Activated CD4-positive, alpha-beta T cell treated with anti-CD3 and anti-CD28 coated beads, Interleukin-2, amount 10 ng/mL, durations not matched to agents 7 days and 5 days (primary cell): ENCODE measurements around the gene PRRT1. TPM values are rescaled to one million over a fixed set of nuclear protein-coding genes. Genes with fewer than 3 reads are reported as not detected.

Experiments
- CTCF ChIA-PET: fragments of 350-600 bp; sonication (Branson Sonifier 250); formaldehyde crosslinking; loops from one replicate; lab custom pipeline; 2021; ENCODE audit warnings: antibody characterized with exemption; lab: Charles Lee
- POLR2A ChIA-PET: fragments of 350-600 bp; sonication (Branson Sonifier 250); formaldehyde crosslinking; loops from one replicate; lab custom pipeline; 2021; ENCODE audit warnings: antibody characterized with exemption; lab: Charles Lee
- DNase-seq: peaks from one replicate; pipeline ENCODE4 v3.0.0-alpha.2; 2020
- H3K27ac Mint-ChIP-seq: one replicate; pipeline ENCODE4 v1.8.0; 2021; ENCODE audit warnings: mild to moderate bottlenecking, moderate library complexity, mixed read lengths
- H3K27me3 Mint-ChIP-seq: one replicate; pipeline ENCODE4 v1.8.0; 2021; ENCODE audit warnings: mixed read lengths
- H3K36me3 Mint-ChIP-seq: one replicate; pipeline ENCODE4 v1.8.0; 2021; ENCODE audit warnings: low read depth, mixed read lengths
- H3K4me1 Mint-ChIP-seq: one replicate; pipeline ENCODE4 v1.8.0; 2021; ENCODE audit warnings: mixed read lengths
- H3K4me3 Mint-ChIP-seq: one replicate; pipeline ENCODE4 v1.8.0; 2021; ENCODE audit warnings: mild to moderate bottlenecking, moderate library complexity, mixed read lengths
- H3K9me3 Mint-ChIP-seq: one replicate; pipeline ENCODE4 v1.8.0; 2021; ENCODE audit warnings: mixed read lengths
- total RNA-seq, 2 experiments: library from RNA; stranded (reverse); gene quantifications; one replicate each; pipeline ENCODE4 v1.2.3, GENCODE V29; 2021

Gene PRRT1
- total RNA-seq, 2 experiments from 2014 or later: 0.17 to 0.23 TPM

GRCh38 chr6:32177788-32178546, 26.2 kb upstream of the PRRT1 start, which contains the start of gene RNF5:
Gene RNF5, plus strand, starts transcription at chr6:32178405. Its CDS starts 107 bp downstream, at chr6:32178512.
- no peaks in the 10 kb centered on the region for H3K27me3 Mint-ChIP-seq
- H3K4me1 Mint-ChIP-seq: peaks cover 69% of the 10 kb centered on the region
- CTCF ChIA-PET: interaction anchor here (0.7 to 1.3 kb wide), 5 partner anchors 13 to 59 kb away, joined by 3 to 4 read pairs (median 3); no protein-coding TSS in a partner anchor
- POLR2A ChIA-PET: no interaction called here
- no peaks in the 10 kb centered on the region for H3K9me3 Mint-ChIP-seq
- H3K36me3 Mint-ChIP-seq: peaks cover 27% of the 10 kb centered on the region
- peak within 1 kb of the TSS; percentile 90 for H3K4me3 Mint-ChIP-seq
- peak within 1 kb of the TSS; percentile 89 for H3K27ac Mint-ChIP-seq
- peak; percentile 99 for DNase-seq

DNA sequence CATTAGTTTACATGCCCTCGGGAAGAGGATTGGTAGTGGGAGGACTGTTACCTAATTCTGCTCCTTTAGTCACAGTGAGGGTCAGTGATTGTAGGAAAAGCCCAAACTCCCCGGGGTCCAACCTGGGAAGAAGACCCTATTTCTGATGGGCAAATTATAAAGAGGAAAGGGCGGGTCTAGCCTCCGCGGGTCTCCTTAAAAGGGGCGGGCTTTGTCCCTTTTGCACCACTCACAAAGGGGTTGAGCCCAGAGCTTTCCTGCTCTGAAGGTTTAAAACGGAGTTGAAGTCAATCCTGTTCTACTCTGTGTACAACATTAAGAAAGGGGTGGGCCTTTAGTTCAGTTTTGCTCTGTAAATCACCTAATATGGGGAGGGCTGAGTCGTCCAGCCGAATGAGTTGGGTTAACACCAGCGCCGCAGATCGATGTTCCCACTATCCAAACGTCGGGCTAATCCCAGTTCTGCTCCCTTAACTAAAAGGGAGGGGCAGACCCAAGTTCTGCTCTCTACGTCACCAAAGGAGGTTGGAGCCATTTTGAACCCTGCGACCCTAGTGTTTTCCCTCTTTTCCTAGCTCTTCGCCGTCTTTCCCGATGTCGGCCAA, 25.5 kb upstream of the PRRT1 start:
- peak; percentile 54 for DNase-seq
- no peaks in the 10 kb centered on the region for H3K27me3 Mint-ChIP-seq
- peak overlapping the region; percentile 90 for H3K4me3 Mint-ChIP-seq
- ChIA-PET POLR2A (no interaction called here), CTCF (interaction anchor here (0.7 to 1.3 kb wide), 4 partner anchors 14 to 59 kb away, joined by 3 to 4 read pairs (median 3); no protein-coding TSS in a partner anchor)
- peak overlapping the region; percentile 89 for H3K27ac Mint-ChIP-seq
- peaks cover 74% of the 10 kb centered on the region for H3K4me1 Mint-ChIP-seq
- H3K9me3 Mint-ChIP-seq: no peaks in the 10 kb centered on the region
- H3K36me3 Mint-ChIP-seq: peaks cover 23% of the 10 kb centered on the region

GRCh38 chr6:32176476-32177182, 24.9 kb upstream of the PRRT1 start:
- Mint-ChIP-seq H3K36me3 (peaks cover 21% of the 10 kb centered on the region), H3K9me3 (no peaks in the 10 kb centered on the region), H3K4me1 (peaks cover 70% of the 10 kb centered on the region), H3K4me3 (peak overlapping the region; percentile 90), H3K27ac (peak overlapping the region; percentile 89), H3K27me3 (no peaks in the 10 kb centered on the region)
- POLR2A ChIA-PET: interaction anchor here (0.6 kb wide), 1 partner anchor 13 kb away, joined by 6 read pairs; no protein-coding TSS in a partner anchor
- CTCF ChIA-PET: interaction anchor here (1.3 kb wide), 1 partner anchor 58 kb away, joined by 4 read pairs; no protein-coding TSS in a partner anchor
- DNase-seq: no peak

GRCh38 chr6:32175711-32176475, 24.2 kb upstream of the PRRT1 start, which contains the start of gene AGPAT1:
Gene AGPAT1, minus strand, starts transcription at chr6:32176084. Its CDS starts 4,588 bp downstream, at chr6:32171496.
- Mint-ChIP-seq H3K36me3 (peaks cover 18% of the 10 kb centered on the region), H3K4me3 (peak within 1 kb of the TSS; percentile 90), H3K27ac (peak within 1 kb of the TSS; percentile 89), H3K9me3 (no peaks in the 10 kb centered on the region), H3K27me3 (no peaks in the 10 kb centered on the region), H3K4me1 (peaks cover 67% of the 10 kb centered on the region)
- DNase-seq: peak; percentile 96
- POLR2A ChIA-PET: interaction anchor here (0.6 kb wide), 1 partner anchor 12 kb away, joined by 6 read pairs; no protein-coding TSS in a partner anchor
- CTCF ChIA-PET: interaction anchor here (0.5 kb wide), 1 partner anchor 14 kb away, joined by 3 read pairs; no protein-coding TSS in a partner anchor

DNA sequence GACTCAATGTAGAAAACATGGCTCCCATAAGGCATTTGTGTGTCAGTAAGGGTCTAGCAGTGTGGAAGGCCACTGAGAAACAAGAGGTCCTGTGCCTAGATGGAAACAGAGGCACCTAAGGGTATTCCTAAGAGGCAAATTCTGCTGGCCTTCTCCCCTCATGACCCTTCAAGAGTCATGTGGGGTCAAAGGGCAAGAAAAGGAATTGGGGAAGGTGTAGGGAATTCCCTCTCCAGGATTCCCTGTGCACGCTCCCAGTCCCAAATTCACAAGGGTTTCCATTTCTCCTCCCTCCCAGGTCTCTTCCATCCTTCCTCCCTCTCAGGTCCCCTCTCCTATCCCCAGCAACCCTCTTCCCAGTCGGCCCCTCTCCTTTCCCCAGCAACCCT, 23.6 kb upstream of the PRRT1 start:
- CTCF ChIA-PET: no interaction called here
- Mint-ChIP-seq H3K4me1 (peaks cover 61% of the 10 kb centered on the region), H3K27me3 (no peaks in the 10 kb centered on the region), H3K9me3 (no peaks in the 10 kb centered on the region), H3K36me3 (peaks cover 15% of the 10 kb centered on the region), H3K27ac (peak overlapping the region; percentile 72), H3K4me3 (peak overlapping the region; percentile 90)
- POLR2A ChIA-PET: no interaction called here
- DNase-seq: no peak

GRCh38 chr6:32174416-32174815, 22.7 kb upstream of the PRRT1 start:
- POLR2A ChIA-PET: no interaction called here
- H3K9me3 Mint-ChIP-seq: no peaks in the 10 kb centered on the region
- H3K36me3 Mint-ChIP-seq: peaks cover 14% of the 10 kb centered on the region
- no peaks in the 10 kb centered on the region for H3K27me3 Mint-ChIP-seq
- DNase-seq: no peak
- peak overlapping the region; percentile 6 for H3K4me3 Mint-ChIP-seq
- CTCF ChIA-PET: no interaction called here
- no peak overlapping the region for H3K27ac Mint-ChIP-seq
- H3K4me1 Mint-ChIP-seq: peaks cover 56% of the 10 kb centered on the region

DNA sequence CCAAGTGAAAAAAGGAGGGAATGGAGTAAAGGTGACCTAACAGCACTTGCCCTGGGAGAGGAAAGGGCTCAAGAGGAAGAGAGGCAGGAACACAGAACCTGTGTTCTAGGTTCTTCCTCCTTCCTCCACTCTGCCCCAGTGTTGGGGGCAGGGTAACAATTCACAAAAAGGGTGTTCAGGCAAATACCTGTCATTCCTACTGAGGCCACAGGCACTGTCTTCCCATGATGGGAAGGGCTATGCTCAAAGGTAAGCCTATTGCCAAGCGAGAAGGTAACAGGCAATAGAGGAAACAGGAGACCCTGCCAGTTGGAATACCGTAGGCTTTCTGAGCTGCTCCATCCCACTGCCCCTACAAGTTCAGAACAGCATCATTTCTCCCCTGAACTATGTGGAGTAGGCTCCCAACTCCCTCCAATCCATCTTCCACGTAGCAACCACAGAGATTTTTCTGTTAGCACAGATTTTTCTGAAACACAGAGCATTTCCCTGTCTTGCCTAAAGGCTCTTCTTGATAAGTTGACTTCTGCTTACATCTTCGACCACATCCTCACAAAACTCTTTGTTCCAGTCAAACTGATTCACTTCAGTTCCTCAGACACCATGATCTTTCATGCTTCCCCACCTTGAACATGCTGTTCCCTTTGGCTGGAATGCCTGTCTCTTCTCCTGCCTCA, 21.4 kb upstream of the PRRT1 start:
- no peak for DNase-seq
- H3K27me3 Mint-ChIP-seq: no peaks in the 10 kb centered on the region
- POLR2A ChIA-PET: no interaction called here
- peaks cover 9% of the 10 kb centered on the region for H3K36me3 Mint-ChIP-seq
- CTCF ChIA-PET: interaction anchor here (1.3 kb wide), 1 partner anchor 44 kb away, joined by 3 read pairs; no protein-coding TSS in a partner anchor
- peaks cover 46% of the 10 kb centered on the region for H3K4me1 Mint-ChIP-seq
- H3K27ac Mint-ChIP-seq: peak overlapping the region; percentile 4
- no peaks in the 10 kb centered on the region for H3K9me3 Mint-ChIP-seq
- H3K4me3 Mint-ChIP-seq: no peak overlapping the region

DNA sequence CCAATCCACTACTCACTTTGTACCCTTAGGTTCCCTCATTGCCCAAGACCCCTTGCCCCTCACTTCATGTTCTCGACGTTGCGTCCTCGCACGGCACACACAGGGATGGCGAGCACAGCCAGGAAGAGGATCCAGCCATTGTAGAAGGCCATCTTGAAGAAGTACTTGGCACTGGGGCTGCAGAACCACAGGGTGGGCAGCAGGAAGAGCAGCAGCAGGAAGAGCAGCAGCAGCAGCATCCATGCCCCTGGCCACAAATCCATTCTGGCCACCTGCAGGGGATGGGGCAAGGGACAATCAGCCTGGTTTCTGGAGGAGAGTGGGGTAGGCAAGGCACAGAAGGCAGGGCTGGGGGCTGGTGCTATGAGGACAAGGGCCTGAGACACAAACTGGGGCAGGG, 19.5 kb upstream of the PRRT1 start:
- Mint-ChIP-seq H3K4me1 (peaks cover 31% of the 10 kb centered on the region), H3K4me3 (no peak overlapping the region), H3K27me3 (no peaks in the 10 kb centered on the region), H3K36me3 (peaks cover 12% of the 10 kb centered on the region), H3K27ac (no peak overlapping the region), H3K9me3 (no peaks in the 10 kb centered on the region)
- ChIA-PET POLR2A (no interaction called here), CTCF (interaction anchor here (0.6 kb wide), 1 partner anchor 28 kb away, joined by 3 read pairs; no protein-coding TSS in a partner anchor)
- DNase-seq: no peak

GRCh38 chr6:32170294-32170693, 18.6 kb upstream of the PRRT1 start:
- Mint-ChIP-seq H3K36me3 (peaks cover 12% of the 10 kb centered on the region), H3K4me1 (peaks cover 28% of the 10 kb centered on the region), H3K27ac (no peak overlapping the region), H3K27me3 (no peaks in the 10 kb centered on the region), H3K4me3 (no peak overlapping the region), H3K9me3 (no peaks in the 10 kb centered on the region)
- no peak for DNase-seq
- CTCF ChIA-PET: interaction anchor here (2.1 kb wide), 1 partner anchor 9 kb away, joined by 7 read pairs; no protein-coding TSS in a partner anchor
- POLR2A ChIA-PET: no interaction called here

DNA sequence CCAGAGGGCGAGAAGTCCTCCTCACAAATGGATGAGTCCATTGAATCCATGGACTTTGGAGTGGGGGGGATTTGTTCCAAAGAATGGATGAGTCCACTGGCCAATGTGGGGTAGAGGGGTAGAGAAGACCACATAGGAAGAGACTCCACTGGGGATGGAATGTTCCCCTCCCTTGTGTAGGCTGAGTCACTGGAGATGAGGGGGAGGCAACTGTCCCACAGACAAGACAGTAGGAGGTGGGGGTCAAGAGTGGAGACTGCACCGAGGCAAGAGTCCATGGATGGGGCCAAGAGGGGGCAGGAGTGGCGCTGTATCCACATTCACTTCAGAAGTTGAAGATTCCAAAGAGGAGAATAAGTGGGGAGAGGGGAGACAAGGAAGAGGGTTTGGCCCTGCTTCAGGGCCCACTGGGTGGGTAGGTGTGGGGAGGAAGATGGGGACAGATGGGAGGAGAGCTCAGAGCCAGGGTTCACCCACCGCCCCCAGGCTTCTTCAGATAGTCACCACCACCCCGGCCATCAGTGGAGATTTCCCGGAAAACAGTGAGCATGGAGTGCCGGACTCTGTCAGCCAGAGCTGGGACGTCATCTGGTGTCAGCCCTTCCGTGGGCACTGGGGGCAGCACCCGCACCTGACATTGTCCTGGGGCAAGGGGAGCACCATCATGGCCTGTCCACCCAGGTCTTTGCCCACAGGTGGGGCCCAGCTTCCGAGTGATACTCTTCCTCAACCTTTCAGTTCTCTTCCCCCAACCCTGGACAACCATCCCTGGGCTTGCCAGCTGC, 17.3 kb upstream of the PRRT1 start:
- POLR2A ChIA-PET: no interaction called here
- peaks cover 14% of the 10 kb centered on the region for H3K36me3 Mint-ChIP-seq
- H3K9me3 Mint-ChIP-seq: no peaks in the 10 kb centered on the region
- H3K4me1 Mint-ChIP-seq: peaks cover 16% of the 10 kb centered on the region
- H3K27ac Mint-ChIP-seq: no peak overlapping the region
- no peak for DNase-seq
- no peak overlapping the region for H3K4me3 Mint-ChIP-seq
- CTCF ChIA-PET: interaction anchor here (0.9 to 2.1 kb wide), 3 partner anchors 8 to 21 kb away, joined by 3 to 7 read pairs (median 3); partner anchors contain the start of gene PBX2
- no peaks in the 10 kb centered on the region for H3K27me3 Mint-ChIP-seq

- POLR2A ChIA-PET: interaction anchor here (0.7 kb wide), 1 partner anchor 800 kb away, joined by 3 read pairs; the partner anchor contains the start of gene BRD2
- H3K9me3 Mint-ChIP-seq: no peaks in the 10 kb centered on the region
- no peaks in the 10 kb centered on the region for H3K27me3 Mint-ChIP-seq
- CTCF ChIA-PET: no interaction called here
- peaks cover 10% of the 10 kb centered on the region for H3K4me1 Mint-ChIP-seq
- no peak for DNase-seq
- H3K27ac Mint-ChIP-seq: no peak overlapping the region
- H3K4me3 Mint-ChIP-seq: no peak overlapping the region
- peaks cover 14% of the 10 kb centered on the region for H3K36me3 Mint-ChIP-seq
These were observed 16.6 kb upstream of the PRRT1 start for GRCh38 chr6:32168350-32168749.
